HG03280 (cell line): ENCODE results near the gene TSHR.
"Not testable (repeated sequence)": the region's sequence is repeated elsewhere in the genome, so short reads cannot be mapped to it uniquely, and the experiment has no call there.

ENCODE experiments used
- ATAC-seq: cut with Tn5 transposase; IDR thresholded peaks from one replicate; pipeline ENCODE4 v1.9.1; 2021; ENCODE audit warnings: mild to moderate bottlenecking, moderate library complexity; ENCODE audit not compliant: unreplicated experiment

TSHR gene

DNA sequence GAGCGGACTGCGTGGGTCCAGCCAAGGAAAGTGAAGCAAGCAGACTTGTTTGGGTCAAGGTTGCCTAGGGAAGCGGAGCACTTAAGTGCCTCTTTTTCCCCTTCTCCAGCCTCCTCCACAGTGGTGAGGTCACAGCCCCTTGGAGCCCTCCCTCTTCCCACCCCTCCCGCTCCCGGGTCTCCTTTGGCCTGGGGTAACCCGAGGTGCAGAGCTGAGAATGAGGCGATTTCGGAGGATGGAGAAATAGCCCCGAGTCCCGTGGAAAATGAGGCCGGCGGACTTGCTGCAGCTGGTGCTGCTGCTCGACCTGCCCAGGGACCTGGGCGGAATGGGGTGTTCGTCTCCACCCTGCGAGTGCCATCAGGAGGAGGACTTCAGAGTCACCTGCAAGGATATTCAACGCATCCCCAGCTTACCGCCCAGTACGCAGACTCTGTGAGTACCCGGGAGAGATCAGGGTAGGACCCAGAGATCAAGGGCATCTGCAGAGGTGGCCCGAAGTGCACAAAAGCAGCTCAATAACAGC is at the start of gene TSHR:
TSS of gene TSHR (plus strand) at position 206 of the 526 bp plus-strand sequence. CDS start at position 266, 60 bp downstream.
- ATAC-seq: no peak

DNA sequence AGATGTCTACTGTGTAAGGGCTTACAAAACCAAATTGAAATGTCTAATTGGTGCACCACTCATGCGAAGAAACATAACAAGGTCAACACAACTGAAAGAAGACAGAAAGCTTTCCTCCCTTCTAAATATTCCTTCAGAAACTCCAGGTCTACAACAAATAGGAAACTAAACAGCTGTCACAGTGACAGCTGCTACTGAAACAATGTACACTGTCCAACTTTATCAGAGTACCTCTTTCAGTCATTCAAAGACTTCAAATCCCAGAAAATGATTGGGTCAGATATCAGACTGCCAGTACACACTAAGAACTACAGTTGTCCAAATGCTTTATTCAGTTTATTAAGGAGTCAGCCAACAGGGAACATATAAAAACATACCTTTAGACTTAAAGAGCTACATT is 49.1 kb upstream of the TSHR start:
- no peak for ATAC-seq

DNA sequence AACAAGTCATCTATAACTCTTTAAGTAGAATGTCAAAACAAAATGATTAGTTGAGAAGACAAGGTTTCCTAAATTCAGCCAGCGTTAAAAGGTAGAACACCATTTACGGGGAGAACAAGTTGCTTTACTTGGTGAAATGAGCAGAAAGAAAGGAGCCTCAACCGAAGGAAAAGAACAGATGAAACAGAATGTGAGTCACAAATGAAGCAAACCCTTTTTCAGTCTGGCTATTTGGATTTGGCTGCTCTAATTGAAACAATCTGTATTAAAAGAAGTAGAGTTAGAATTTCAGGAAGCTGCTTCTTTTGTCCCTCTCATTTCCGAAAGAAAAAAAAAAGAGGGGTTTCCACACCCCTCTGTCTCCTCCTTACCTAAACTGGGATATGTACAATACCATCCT is 48.5 kb upstream of the TSHR start:
- no peak for ATAC-seq

DNA sequence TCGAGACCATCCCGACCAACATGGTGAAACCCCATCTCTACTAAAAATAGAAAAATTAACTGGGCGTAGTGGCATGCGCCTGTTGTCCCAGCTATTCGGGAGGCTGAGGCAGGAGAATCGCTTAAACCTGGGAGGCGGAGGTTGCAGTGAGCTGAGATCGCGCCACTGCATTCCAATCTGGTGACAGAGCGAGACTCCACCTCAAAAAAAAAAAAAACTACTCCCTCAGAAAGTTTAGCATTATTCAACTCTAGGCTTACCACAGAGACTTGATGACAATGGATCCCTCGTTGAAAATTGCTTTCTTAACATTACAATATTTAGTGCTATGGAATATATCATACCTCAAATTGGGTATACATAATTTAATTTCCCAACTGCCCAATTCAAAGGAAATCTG is 43.4 kb upstream of the TSHR start:
- ATAC-seq: not testable (repeated sequence)

DNA sequence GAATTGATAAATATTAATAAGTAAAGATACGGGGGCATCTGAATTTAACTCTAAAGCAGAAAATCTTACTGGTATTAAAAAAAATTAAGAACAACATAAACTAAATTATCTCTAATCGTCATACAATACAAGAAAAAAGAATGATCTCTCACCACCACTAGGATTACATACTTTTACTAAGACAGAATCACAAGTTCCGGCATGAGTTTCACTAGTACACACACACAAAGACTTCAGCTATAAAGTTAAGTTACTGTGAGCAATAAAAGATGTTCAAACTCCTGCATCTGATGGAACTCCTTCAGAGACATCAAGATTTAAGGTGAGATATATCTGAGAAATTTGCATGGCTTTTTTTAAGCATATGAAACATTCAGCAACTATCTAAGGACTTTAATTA is 35.8 kb upstream of the TSHR start:
- ATAC-seq: no peak

DNA sequence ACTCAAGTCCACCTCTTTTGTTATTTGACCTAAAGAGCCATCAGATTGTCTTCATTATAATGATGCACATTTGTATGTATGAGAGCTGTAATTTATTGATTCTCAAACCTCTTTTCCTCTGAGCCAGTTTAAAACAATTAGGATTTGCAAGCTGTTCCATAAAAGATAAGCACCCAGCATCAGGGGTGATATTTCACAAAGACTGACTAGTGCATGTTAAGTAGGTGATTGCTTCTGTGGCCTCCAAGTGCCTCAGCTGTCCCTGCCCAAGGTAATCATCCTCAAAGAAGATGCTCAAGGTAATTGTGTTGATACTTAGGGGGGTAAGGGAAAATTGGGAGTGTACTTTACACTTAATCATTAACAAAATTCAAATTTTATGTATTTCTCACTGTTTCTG is 32.1 kb upstream of the TSHR start:
- no peak for ATAC-seq

DNA sequence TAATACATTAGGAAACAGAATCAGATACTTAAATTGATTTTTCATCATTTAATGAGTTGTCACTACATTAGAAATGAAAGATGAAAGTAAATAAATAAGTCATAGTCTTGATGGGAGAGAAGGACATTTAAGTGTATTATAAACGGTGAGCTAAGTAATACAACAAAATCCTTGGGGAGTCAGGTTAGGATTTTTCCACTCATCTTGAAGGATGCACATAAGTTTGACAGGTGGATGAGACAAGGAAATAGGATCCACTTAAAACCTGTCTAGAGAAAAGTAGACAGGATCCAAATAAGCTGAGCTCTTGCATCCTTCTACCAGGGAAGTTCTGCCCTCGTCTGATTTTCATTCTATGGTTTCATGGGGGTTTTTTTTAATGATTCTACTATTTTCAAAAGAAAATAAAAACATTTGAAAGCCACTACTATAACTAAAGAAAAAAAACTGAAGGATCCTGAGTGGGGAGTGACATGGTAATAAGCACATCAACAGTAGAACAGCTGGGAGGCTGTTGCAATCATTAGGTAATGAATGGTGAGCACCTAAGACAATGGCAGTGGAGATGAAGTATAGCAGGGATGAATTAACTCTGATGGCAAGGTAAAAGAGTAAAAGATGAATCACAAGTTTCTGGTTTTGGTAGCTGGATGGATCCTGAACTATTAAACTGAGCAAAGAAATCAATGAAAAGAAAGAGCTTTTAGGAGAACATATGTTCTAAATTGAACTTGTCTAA is 30.9 kb upstream of the TSHR start:
- ATAC-seq: no peak

DNA sequence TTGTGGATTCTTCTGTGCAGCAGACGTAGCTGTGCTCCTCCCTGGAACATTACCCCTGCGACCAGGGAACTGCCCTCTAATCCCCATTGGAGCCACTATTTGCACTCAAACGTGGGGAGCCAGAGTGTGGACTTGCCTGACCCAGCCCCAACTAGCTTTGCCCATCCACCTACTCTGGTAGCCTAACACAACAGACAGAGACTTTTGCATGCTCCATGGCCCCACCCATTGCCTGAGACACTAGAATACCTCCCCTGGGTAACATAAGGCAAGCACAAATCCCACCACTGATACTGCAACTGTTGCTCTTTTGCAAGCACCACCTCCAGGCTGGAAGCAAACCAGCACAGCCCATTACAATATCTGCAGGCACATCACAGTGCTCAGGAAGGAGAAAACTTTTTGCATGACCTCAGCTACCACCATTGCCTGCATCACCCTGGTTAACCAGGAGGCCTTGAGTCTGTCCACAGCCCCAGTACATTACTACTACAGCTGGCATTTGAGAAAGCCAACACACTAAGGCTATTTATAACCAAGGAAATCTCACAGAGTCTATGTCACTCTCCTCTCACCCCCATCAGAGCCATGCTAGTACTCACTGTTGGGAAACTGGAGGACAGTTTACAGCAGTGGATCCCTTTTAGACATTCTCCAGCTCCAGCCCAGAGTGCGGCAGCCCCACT is 28.9 kb upstream of the TSHR start:
- no peak for ATAC-seq

DNA sequence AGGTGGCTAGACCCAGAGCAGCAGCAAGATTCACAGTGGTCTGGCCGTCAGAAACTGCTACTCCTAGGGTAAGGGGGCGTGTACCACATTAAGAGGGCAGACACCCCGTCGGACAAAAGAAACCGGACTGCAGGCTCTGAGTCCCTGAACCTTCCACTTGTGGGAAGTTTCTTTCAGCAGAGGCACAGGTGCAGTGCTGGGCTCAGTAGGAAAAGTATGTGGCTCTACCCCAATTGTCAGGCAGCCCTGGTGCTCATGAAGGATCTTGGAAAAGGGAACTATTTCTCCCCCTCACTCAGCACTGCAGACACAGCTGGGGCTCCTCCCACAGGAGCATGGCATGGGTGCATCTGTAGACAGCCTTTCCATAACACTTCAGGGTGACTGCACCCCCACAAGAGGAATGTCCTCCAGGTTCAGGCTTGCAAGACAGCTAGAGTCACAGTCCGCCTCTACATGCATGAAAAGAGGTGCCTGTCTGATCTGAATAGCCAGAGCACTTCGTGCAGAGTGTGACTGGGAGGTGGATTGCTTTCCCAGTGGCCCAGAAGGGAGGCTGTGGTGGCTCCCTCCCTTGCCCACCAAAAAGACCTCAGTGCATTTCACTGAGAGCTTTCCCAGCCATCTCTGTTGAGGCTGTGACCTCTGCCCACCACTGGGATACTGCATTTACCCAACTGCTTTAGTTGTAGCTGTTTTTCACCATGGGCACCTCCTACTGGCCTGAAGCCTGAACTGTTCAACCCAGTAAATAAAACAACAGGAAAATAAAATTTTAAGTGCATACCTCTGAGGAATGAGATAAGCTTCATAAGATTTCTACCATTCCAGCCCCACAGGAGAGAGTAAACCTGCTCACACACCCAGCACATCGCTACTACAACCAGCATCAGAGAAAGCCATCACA is 28.1 kb upstream of the TSHR start:
- no peak for ATAC-seq

DNA sequence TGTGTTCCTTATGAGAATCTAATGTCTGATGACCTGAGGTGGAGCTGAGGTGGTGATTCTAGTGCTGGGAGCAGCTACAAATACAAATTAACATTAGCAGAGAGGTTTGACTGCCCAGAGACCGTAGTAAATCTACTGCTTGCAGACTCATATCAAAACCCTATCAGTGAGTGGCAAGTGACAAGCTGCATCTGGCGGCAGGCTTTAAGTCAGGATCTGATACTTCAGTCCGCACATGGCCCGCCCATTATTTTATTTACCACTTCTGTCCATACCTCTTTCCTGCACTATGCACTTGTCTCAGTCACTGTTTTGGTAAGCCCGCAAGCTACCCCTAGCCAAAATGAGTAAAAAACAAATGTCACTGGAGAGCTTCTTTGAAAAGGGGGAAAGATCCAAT is 25.3 kb upstream of the TSHR start:
- ATAC-seq: no peak

DNA sequence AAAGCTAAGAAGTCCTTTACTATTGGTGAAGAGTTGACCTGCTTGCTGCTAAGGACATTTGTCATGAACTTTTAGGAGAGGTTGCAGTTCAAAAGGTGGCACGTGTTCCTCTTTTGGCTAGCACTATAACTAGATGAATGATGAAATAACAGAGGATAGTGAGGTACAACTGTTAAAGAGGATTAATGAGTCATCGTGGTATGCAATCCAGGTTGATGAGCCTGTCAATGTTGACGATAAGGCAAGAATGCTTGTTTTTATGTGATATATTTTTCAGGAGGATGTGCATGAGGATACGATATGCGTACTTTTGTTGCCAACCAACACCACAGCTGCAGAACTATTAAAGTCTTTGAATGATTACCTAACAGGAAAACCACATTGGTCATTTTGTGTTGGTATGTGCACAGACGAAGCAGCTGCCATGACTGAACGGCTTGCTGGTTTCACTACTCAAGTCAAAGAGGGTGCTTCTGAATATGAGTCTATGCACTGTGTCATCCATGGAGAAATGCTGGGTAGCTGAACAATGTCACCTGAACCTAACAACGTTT is 24.5 kb upstream of the TSHR start:
- peak; percentile 97 for ATAC-seq

DNA sequence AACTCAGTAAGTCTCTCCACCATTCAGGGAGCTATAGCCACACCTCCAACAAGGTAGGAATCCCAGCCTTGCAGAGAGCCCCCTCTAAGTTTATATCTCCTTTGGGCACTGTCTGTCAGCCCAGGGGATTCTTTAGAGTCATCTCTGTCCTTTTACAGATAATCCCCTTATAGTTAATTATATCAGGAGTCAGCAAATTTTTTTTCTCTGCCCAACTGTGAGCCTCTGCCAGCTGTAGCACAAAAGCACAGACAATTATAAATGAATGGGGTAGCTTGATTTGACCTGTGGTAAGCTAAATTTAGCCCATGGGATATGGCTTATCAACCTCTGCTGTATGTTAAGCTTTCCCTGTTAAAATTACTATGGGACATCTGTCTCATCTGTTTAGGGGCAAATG is 22.1 kb upstream of the TSHR start:
- no peak for ATAC-seq

DNA sequence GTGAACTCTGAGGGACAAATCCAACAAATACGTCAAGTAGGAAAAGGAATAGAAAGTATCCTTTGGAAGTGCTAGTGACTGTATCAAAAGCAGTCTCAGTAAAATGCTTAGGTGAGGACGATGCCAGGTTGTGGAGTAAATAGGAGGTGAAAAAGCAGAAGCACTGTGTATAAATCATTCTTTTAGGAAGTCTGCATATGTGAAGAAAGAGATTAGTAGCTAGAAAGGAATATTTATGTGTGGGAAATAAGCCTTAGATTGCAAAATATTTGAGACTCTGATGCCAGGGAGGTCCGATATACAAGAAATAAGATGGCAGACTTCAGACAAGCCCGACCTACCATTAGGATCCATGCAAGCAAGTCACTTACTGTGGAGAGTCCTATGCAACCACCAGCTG is 21.7 kb upstream of the TSHR start:
- ATAC-seq: no peak

DNA sequence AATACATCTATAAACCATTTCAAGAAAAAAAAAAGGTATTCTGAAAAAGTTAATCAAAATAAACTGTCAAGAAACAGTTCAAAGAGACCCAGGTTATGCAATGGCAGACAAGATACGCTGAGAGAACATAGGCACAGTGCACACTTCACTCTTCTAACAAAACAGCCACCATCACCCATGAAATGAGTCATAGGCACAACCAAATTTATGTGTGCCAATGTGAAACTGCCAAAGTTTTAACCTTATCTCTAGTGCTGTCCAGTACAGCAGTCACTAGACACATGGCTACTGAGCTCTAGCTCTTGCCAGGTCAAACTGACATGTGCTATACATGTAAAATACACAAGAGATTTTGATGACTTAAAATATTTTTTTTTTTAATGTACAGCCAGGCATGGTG is 15.3 kb upstream of the TSHR start:
- no peak for ATAC-seq

DNA sequence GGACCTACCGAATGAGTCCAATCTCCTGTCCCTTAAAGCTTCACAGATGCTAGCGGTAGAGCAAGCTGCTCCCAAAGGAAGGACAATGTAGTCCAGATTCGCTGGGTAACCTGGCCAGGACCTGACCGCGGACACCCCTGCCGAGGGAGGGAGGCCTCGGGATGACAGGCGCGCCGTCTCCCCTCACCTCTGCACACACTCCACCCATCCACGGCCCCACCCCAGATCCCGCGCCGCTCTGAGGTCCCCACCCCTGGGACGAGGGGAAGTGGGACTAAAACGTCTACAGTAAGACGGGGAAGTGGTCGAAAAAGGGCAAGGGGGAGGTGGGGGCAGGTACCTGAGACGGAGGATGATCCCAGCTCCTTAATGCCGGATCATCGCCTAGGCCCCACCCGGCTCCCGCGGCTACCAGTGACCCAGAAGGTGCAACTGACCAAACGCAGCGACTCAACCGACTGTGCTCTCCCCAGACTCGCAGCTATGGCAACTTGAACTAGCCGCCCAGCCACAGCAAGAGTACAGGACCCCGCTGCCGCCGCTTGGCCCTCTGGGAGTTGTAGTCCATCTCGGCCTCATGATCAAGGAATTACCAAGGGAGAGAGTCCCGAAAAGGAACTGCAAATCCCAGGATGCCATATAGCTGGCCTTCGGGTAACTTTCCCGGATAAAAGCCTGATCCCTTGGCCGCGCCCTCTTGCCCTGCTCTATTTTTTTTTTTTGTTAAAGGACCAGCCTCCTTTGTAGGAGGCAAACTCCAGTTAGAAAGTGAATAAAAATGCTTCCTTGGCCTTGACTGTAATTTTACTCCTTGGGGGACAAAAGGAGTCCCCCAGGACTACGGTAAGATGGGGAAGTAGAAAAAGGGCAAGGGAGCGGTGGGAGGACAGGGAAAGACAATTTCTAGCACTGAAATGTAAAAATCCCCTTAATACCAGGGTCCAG is 13.9 kb upstream of the TSHR start, which contains the start of gene CEP128:
TSS of gene CEP128 (minus strand) at position 498 of the 945 bp plus-strand sequence.
- ATAC-seq: peak; percentile 97

DNA sequence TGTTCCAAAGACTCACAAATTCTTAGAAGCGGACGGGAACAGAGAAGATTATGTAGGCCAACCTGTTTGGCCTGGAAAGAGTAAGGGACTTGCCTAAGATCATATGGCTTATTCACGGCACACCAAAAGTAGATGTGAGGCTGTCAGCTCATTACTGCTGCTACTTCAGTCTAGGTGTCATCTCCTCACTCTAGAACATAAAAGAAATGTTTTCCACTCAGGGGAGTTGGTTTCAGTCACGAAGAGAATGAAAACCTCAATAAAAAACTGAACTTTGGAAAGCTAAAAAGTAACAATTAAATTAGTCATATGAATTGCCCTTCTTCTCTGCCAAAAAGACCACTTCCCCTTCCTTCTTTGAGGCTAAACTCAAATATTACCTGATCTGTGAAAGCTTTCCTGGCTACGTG is 13.2 kb upstream of the TSHR start:
- peak; percentile 18 for ATAC-seq

DNA sequence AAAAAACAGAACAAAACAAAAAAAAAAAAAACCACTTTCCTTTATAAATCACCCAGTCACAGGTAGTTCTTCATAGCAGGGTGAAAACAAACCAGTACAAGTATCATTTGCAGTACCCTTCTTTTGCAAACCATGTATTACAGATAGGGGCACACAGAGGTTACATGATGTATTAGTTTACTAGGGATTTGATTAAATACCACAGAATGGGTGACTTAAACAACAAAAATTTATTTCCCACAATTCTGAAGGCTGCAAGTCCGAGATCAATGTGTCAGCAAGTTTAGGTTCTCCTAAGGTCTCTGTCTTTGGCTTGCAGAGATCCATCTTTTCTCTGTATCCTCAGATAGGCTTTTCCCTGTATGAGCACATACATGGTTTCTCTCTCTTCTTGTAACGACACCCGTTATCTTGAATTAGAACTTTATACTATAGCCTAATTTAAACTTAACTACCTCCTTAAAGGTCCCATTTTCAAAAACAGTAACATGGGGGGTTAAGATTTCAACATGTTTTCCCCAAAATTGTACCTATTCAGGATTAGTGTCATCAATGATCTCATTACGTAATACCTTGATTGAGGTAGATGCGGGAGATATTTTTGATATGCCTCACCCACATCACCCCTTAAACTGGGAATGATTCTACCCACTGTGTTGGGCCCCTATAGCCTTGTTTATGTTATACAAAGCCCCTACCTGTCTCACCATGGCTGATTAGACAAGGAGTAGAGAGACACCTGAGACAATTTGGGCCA is 10.4 kb upstream of the TSHR start:
- no peak for ATAC-seq

DNA sequence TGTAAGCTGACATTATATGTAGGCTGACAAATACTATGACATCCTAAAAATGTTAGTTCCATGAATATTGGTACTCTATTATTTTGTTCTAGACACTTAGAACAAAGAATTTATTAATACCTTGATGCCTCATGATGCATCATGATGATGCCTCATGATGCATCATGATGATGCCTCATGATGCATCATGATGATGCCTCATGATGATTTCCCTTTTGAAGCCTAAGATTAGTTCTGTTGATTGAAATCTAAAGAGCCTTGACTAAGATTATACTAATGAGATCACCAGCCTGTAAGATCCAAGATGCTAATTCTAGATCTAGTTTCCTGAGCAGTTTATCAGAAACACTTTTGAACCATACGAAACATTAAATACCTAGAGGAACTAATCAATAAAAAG is 9.2 kb upstream of the TSHR start:
- ATAC-seq: no peak

DNA sequence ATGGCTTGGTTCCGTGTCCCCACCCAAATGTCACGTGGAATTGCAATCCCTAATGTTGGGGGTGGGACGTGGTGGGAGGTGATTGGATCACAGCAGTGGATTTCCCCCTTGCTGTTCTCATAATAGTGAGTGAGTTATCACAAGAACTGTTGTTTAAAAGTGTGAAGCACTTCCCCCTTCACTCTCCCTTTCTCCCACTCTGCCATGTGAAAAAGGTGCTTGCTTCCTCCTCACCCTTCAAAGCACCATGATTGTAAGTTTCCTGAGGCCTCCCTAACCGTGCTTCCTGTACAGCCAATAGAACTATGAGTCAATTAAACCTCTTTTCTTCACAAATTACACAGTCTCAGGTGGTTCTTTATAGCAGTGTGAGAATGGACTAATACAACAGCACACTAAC is 8.6 kb upstream of the TSHR start:
- no peak for ATAC-seq
